HCT116 (cell line): ENCODE measurements around the gene MORN5. TPM values are rescaled to one million over a fixed set of nuclear protein-coding genes. Genes with fewer than 3 reads are reported as not detected.

Source experiments
- ATAC-seq: fragments of 200-7000 bp; cut with Tn5 transposase; 2 replicates; pipeline ENCODE4 v1.9.1; 2020; ENCODE audit warnings: mild to moderate bottlenecking, moderate library complexity
- BruUV-seq: library from RNA; stranded (reverse); fragments of 400-500 nt; replicated peaks from 2 replicates; lab custom pipeline; 2021; lab: Mats Ljungman, UMichigan
- CTCF ChIA-PET: fragments of 300-600 bp; sonication (Branson Sonifier 250); formaldehyde crosslinking; loops from one replicate; lab custom pipeline; 2021; ENCODE audit warnings: antibody characterized with exemption; lab: Charles Lee
- POLR2A ChIA-PET: fragments of 300-600, 350-600 bp; sonication (Branson Sonifier 250); formaldehyde crosslinking; loops from one replicate; lab custom pipeline; 2021; ENCODE audit warnings: antibody characterized with exemption; lab: Charles Lee
- RAD21 ChIA-PET, 2 experiments: fragments of 300-600 bp; sonication (Branson Sonifier 250); formaldehyde crosslinking; loops; one replicate each; lab custom pipeline; 2023; ENCODE audit warnings: low total read pairs in 2 of 2; ENCODE audit not compliant: uncharacterized antibody in 2 of 2, unreplicated experiment in 2 of 2, low non-redundant PET in 1 of 2; lab: Charles Lee
- DNase-seq: peaks from one replicate; pipeline ENCODE4 v3.0.0-alpha.2; 2010; ENCODE audit warnings: low read depth, low spot score
- H2AFZ ChIP-seq: fragments of 200-600 bp; shearing (Covaris generic), sonication (generic); 2 replicates; pipeline ENCODE4 v1.6.1; 2017; ENCODE audit warnings: low read depth, mixed run types, mixed read lengths, antibody characterized with exemption, low read length; ENCODE audit not compliant: poor library complexity, severe bottlenecking
- H3K27ac ChIP-seq: 2 replicates; pipeline ENCODE4 v1.5.1; 2012; ENCODE audit warnings: low read depth, low read length
- H3K27me3 ChIP-seq: fragments of 200-600 bp; sonication (generic); 2 replicates; pipeline ENCODE4 v1.6.1; 2016; ENCODE audit warnings: mixed run types, low read length, mixed read lengths; ENCODE audit not compliant: insufficient read depth
- H3K36me3 ChIP-seq, 2 experiments: fragments of 200-500 bp in 1 of 2; fragments of 200-600 bp in 1 of 2; sonication (Bioruptor generic) in 1 of 2; sonication (generic) in 1 of 2; 2 replicates each; pipeline versions ENCODE4 v1.5.1 to v1.6.1; 2014 to 2016; ENCODE audit warnings: low read length in 2 of 2, inconsistent platforms in 1 of 2, mixed read lengths in 1 of 2, mixed run types in 1 of 2; ENCODE audit not compliant: insufficient read depth in 2 of 2, control insufficient read depth in 1 of 2
- H3K4me1 ChIP-seq, 2 experiments: fragments of 200-600 bp in 1 of 2; sonication (generic) in 1 of 2; 2 replicates each; pipeline versions ENCODE4 v1.5.1 to v1.6.1; 2012 to 2017; ENCODE audit warnings: low read length in 2 of 2, inconsistent platforms in 1 of 2, mild to moderate bottlenecking in 1 of 2, mixed read lengths in 1 of 2, mixed run types in 1 of 2, moderate library complexity in 1 of 2; ENCODE audit not compliant: insufficient read depth in 2 of 2, control insufficient read depth in 1 of 2
- H3K4me2 ChIP-seq: fragments of 200-600 bp; sonication (generic); 2 replicates; pipeline ENCODE4 v1.6.1; 2017; ENCODE audit warnings: mixed run types, low read length, mixed read lengths
- H3K4me3 ChIP-seq, 2 experiments: fragments of 200-600 bp in 1 of 2; sonication (generic) in 1 of 2; replicated peaks in 1 of 2; 2 replicates each; pipeline ENCODE4 v1.5.1; 2011 to 2016; ENCODE audit warnings: low read length in 2 of 2, control low read depth in 1 of 2, low read depth in 1 of 2, mild to moderate bottlenecking in 1 of 2, mixed read lengths in 1 of 2, mixed run types in 1 of 2
- H3K79me2 ChIP-seq: fragments of 200-600 bp; sonication (generic); 2 replicates; pipeline ENCODE4 v1.6.1; 2017; ENCODE audit warnings: mild to moderate bottlenecking, mixed run types, low read length, moderate library complexity, mixed read lengths; ENCODE audit not compliant: insufficient read depth
- H3K9ac ChIP-seq: fragments of 200-600 bp; sonication (generic); 2 replicates; pipeline ENCODE4 v1.6.1; 2016; ENCODE audit warnings: low read length, mixed read lengths
- H3K9me2 ChIP-seq: fragments of 200-600 bp; sonication (generic), shearing (Covaris generic); 2 replicates; pipeline ENCODE4 v1.6.1; 2017; ENCODE audit warnings: mixed run types, mild to moderate bottlenecking, moderate library complexity; ENCODE audit not compliant: insufficient read depth
- H3K9me3 ChIP-seq, 2 experiments: fragments of 200-500 bp in 1 of 2; fragments of 200-600 bp in 1 of 2; sonication (Bioruptor generic) in 1 of 2; sonication (generic) in 1 of 2; 2 replicates each; pipeline ENCODE4 v1.6.1; 2014 to 2017; ENCODE audit warnings: low read length in 2 of 2, mixed read lengths in 2 of 2, inconsistent platforms in 1 of 2, low read depth in 1 of 2, mild to moderate bottlenecking in 1 of 2, mixed run types in 1 of 2, moderate library complexity in 1 of 2; ENCODE audit not compliant: control insufficient read depth in 1 of 2, insufficient read depth in 1 of 2
- H4K20me1 ChIP-seq: fragments of 200-600 bp; sonication (generic), shearing (Covaris generic); 2 replicates; pipeline ENCODE4 v1.6.1; 2017; ENCODE audit warnings: mixed run types, mild to moderate bottlenecking, moderate library complexity; ENCODE audit not compliant: insufficient read depth
- ATF3 ChIP-seq: IDR thresholded peaks from 2 replicates; pipeline ENCODE4 v1.6.1; 2012
- CBX3 ChIP-seq: IDR thresholded peaks from 2 replicates; pipeline ENCODE4 v1.6.1; 2012; ENCODE audit warnings: low read depth
- CEBPB ChIP-seq: IDR thresholded peaks from 2 replicates; pipeline ENCODE4 v1.6.1; 2012; ENCODE audit warnings: low read depth
- CTCF ChIP-seq, 3 experiments: fragments of 200-600 bp in 1 of 3; sonication (generic) in 1 of 3; IDR thresholded peaks in 2 of 3; conservative IDR thresholded peaks in 1 of 3; 2 replicates each; pipeline ENCODE4 v1.5.1; 2012 to 2017; ENCODE audit warnings: low read depth in 2 of 3, low read length in 2 of 3, antibody characterized with exemption in 1 of 3, borderline replicate concordance in 1 of 3, control low read depth in 1 of 3, mild to moderate bottlenecking in 1 of 3, mixed read lengths in 1 of 3, mixed run types in 1 of 3, moderate library complexity in 1 of 3; ENCODE audit not compliant: insufficient read depth in 1 of 3
- ELF1 ChIP-seq: IDR thresholded peaks from 2 replicates; pipeline ENCODE4 v1.6.1; 2012; ENCODE audit warnings: low read depth, borderline replicate concordance
- EZH2 ChIP-seq: fragments of 200-600 bp; sonication (generic); IDR thresholded peaks from 2 replicates; pipeline ENCODE4 v1.6.1; 2017; ENCODE audit warnings: antibody characterized with exemption, mixed run types
- FOSL1 ChIP-seq: IDR thresholded peaks from 2 replicates; pipeline ENCODE4 v1.6.1; 2012; ENCODE audit warnings: low read depth
- JUND ChIP-seq: IDR thresholded peaks from 2 replicates; pipeline ENCODE4 v1.6.1; 2012
- MAX ChIP-seq: IDR thresholded peaks from 2 replicates; pipeline ENCODE4 v1.6.1; 2012
- POLR2A ChIP-seq: IDR thresholded peaks from 2 replicates; pipeline ENCODE4 v1.7.0; 2011; ENCODE audit warnings: borderline replicate concordance; ENCODE audit not compliant: insufficient read depth, insufficient read length; ENCODE audit errors: extremely low read depth
- POLR2AphosphoS5 ChIP-seq: IDR thresholded peaks from 2 replicates; pipeline ENCODE4 v1.6.1; 2011; ENCODE audit warnings: mild to moderate bottlenecking, low read depth, low read length, moderate library complexity
- RAD21 ChIP-seq: IDR thresholded peaks from 2 replicates; pipeline ENCODE4 v1.6.1; 2012; ENCODE audit warnings: low read depth, mild to moderate bottlenecking
- REST ChIP-seq: IDR thresholded peaks from 2 replicates; pipeline ENCODE4 v1.6.1; 2012; ENCODE audit warnings: low read depth
- SIN3A ChIP-seq: IDR thresholded peaks from 2 replicates; pipeline ENCODE4 v1.6.1; 2012; ENCODE audit warnings: low read depth
- SP1 ChIP-seq: IDR thresholded peaks from 2 replicates; pipeline ENCODE4 v1.6.1; 2012; ENCODE audit warnings: low read depth
- SRF ChIP-seq: IDR thresholded peaks from 2 replicates; pipeline ENCODE4 v1.6.1; 2012; ENCODE audit warnings: low read depth
- TCF7L2 ChIP-seq: IDR thresholded peaks from 2 replicates; pipeline ENCODE4 v1.7.0; 2011; ENCODE audit warnings: borderline replicate concordance, inconsistent platforms; ENCODE audit not compliant: insufficient read depth, insufficient read length; ENCODE audit errors: extremely low read depth
- YY1 ChIP-seq: IDR thresholded peaks from 2 replicates; pipeline ENCODE4 v1.6.1; 2011; ENCODE audit warnings: low read length, low read depth, moderate library complexity, mild to moderate bottlenecking; ENCODE audit not compliant: insufficient replicate concordance; ENCODE audit errors: extremely low read depth
- ZFX ChIP-seq: fragments of 450-650 bp; IDR thresholded peaks from 2 replicates; pipeline ENCODE4 v1.6.1; 2017
- ZNF274 ChIP-seq: fragments of 200-500 bp; sonication (Bioruptor generic); IDR thresholded peaks from 2 replicates; pipeline ENCODE4 v1.6.1; 2014; ENCODE audit warnings: mild to moderate bottlenecking, low read depth, low read length, inconsistent platforms
- intact Hi-C: fragments of 100-400 bp; cut with micrococcal nuclease; formaldehyde crosslinking; loops from 2 replicates; pipeline ENCODE4 v1.10.0; 2022
- total RNA-seq: library from RNA; stranded (reverse); gene quantifications from one replicate; pipeline ENCODE4 v1.2.1, GENCODE V29; 2021; ENCODE audit not compliant: unreplicated experiment

MORN5 gene
- total RNA-seq, 1 experiment from 2014 or later = not detected

- H3K9ac ChIP-seq = no peak overlapping the region
- POLR2A ChIA-PET = no interaction called here
- no TSS peak for BruUV-seq
- H3K9me3 ChIP-seq = no peaks in the 10 kb centered on the region
- no peak overlapping the region for H3K4me3 ChIP-seq
- H3K27me3 ChIP-seq = peaks cover 13% of the 10 kb centered on the region; the same call in 1 of the 2 replicates
- H3K79me2 ChIP-seq = no peaks in the 10 kb centered on the region
- CTCF ChIA-PET = no interaction called here
- ATAC-seq (no peak), DNase-seq (no peak)
- no peak overlapping the region for H2AFZ ChIP-seq
- no peaks in the 10 kb centered on the region for H4K20me1 ChIP-seq
- H3K4me1 ChIP-seq = peaks cover 0 to 6% of the 10 kb centered on the region in 2 experiments; a peak in 1 of 4 replicates
- no peak overlapping the region for H3K4me2 ChIP-seq
- TF ChIP-seq MAX (no peak), SIN3A (no peak), CBX3 (no peak), POLR2A (no peak), YY1 (no peak), ZNF274 (no peak), RAD21 (no peak), SRF (no peak), ZFX (no peak), FOSL1 (no peak), JUND (no peak), POLR2AphosphoS5 (no peak), REST (no peak), CTCF (IDR thresholded peaks at IDR 0.05 in 2 of 3, conservative IDR thresholded peaks at IDR 0.05 in 1 of 3; ENCODE audit: borderline replicate concordance in 1 of 3, insufficient read depth in 1 of 3, low read depth in 2 of 3, low read length in 2 of 3) (no peak), TCF7L2 (no peak), ELF1 (no peak), SP1 (no peak), ATF3 (no peak), CEBPB (no peak), EZH2 (no peak)
- intact Hi-C loops = no loop called here
- H3K36me3 ChIP-seq = no peaks in the 10 kb centered on the region
- RAD21 ChIA-PET = no interaction called here
- H3K9me2 ChIP-seq = no peaks in the 10 kb centered on the region
- H3K27ac ChIP-seq = no peak overlapping the region
These were observed 66.5 kb downstream of the MORN5 start for GRCh38 chr9:122226142-122226757.
